Activated effector memory CD4-positive, alpha-beta T cell treated with anti-CD3 and anti-CD28 coated beads, Interleukin-2, amount 50 U/mL, for 16 hours (primary cell): ENCODE results near the gene AHNAK2.
"Not testable (repeated sequence)": the region's sequence is repeated elsewhere in the genome, so short reads cannot be mapped to it uniquely, and the experiment has no call there.

ENCODE experiments used
- DNase-seq: peaks from one replicate; pipeline ENCODE4 v3.0.0-alpha.2; 2020

The AHNAK2 gene

DNA sequence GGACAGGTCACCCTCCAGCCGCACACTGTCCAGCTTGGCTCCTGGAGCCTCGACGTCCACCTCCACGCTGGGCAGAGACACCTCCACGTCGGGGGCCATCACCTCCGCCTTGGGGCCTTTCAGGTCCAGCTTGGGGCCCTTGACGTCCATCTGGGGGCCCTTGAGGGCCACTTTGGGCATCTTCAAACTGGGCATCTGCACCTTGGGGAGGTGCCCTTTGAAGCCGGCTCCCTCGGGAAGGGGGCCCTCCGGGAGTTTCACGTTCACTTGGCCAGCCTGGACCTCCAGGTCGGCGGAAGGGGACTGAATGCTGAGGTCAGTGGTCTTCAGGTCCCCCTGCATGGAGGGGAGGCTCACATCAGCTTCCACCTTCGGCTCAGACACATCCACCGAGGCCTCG lies 28.2 kb downstream of the AHNAK2 start:
- DNase-seq: no peak

DNA sequence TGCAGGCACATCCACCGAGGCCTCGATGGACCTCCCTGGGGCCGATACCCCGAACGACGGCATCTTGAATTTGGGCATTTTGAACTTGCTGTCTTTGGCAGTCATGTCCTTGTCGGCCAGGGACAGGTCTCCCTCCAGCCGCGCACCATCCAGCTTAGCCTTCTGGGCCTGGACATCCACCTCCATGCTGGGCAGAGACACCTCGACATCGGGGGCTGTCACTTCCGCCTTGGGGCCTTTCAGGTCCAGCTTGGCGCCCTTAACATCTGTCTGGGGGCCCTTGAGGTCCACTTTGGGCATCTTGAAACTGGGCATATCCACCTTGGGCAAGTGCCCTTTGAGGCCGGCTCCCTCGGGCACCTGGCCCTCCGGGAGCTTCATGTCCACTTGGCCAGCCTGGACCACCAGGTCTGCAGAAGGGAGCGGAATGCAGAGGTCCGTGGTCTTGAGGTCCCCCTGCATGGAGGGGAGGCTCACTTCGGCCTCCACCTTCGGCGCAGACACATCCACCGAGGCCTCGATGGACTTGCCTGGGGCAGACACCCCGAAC lies 28.7 kb downstream of the AHNAK2 start:
- not testable (repeated sequence) for DNase-seq

DNA sequence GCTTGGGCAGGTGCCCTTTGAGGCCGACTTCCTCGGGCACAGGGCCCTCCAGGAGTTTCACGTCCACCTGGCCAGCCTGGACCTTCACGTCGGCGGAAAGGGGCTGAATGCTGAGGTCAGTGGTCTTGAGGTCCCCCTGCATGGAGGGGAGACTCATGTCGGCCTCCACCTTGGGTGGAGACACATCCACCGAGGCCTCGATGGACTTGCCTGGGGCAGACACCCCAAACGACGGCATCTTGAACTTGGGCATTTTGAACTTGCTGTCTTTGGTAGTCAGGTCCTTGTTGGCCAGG lies 29.5 kb downstream of the AHNAK2 start:
- no peak for DNase-seq

DNA sequence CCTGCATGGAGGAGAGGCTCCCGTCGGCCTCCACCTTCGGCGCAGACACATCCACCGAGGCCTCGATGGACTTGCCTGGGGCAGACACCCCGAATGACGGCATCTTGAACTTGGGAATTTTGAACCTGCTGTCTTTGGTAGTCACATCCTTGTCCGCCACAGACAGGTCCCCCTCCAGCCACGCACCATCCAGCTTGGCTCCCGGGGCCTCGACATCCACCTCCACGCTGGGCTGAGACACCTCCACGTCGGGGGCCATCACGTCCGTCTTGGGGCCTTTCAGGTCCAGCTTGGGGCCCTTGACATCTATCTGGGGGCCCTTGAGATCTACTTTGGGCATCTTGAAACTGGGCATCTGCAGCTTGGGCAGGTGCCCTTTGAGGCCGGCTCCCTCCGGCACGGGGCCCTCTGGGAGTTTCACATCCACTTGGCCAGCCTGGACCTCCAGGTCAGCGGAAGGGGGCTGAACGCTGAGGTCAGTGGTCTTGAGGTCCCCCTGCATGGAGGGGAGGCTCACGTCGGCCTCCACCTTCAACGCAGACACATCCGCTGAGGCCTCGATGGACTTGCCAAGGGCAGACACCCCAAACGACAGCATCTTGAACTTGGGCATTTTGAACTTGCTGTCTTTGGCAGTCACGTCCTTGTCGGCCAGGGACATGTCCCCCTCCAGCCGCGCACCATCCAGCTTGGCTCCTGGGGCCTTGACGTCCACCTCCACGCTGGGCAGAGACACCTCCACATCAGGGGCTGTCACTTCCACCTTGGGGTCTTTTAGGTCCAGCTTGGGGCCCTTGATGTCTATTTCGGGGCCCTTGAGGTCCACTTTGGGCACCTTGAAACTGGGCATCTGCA lies 30.1 kb downstream of the AHNAK2 start:
- not testable (repeated sequence) for DNase-seq

DNA sequence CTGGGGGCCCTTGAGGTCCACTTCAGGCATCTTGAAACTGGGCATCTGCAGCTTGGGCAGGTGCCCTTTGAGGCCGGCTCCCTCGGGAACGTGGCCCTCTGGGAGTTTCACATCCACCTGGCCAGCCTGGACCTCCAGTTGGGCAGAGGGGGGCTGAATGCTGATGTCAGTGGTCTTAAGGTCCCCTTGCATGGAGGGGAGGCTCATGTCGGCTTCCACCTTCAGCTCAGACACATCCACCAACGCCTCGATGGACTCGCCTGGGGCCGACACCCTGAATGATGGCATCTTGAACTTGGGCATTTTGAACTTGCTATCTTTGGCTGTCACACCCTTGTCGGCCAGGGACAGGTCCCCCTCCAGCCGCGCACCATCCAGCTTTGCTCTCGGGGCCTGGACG lies 31.0 kb downstream of the AHNAK2 start:
- not testable (repeated sequence) for DNase-seq

DNA sequence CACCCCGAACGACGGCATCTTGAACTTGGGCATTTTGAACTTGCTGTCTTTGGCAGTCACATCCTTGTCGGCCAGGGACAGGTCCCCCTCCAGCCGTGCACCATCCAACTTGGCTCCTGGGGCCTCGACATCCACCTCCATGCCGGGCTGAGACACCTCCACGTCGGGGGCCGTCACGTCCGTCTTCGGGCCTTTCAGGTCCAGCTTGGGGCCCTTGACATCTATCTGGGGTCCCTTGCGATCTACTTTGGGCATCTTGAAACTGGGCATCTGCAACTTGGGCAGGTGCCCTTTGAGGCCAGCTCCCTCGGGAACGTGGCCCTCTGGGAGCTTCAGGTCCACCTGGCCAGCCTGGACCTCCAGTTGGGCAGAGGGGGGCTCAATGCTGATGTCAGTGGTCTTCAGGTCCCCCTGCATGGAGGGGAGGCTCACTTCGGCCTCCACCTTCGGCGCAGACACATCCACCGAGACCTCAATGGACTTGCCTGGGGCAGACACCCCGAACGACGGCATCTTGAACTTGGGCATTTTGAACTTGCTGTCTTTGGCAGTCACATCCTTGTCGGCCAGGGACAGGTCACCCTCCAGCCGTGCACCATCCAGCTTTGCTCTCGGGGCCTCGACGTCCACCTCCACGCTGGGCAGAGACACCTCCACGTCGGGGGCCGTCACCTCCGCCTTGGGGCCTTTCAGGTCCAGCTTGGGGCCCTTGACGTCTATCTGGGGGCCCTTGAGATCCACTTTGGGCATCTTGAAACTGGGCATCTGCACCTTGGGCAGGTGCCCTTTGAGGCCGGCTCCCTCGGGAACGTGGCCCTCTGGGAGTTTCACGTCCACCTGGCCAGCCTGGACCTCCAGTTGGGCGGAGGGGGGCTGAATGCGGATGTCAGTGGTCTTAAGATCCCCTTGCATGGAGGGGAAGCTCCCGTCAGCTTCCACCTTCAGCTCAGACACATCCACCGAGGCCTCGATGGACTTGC lies 31.9 kb downstream of the AHNAK2 start:
- not testable (repeated sequence) for DNase-seq

DNA sequence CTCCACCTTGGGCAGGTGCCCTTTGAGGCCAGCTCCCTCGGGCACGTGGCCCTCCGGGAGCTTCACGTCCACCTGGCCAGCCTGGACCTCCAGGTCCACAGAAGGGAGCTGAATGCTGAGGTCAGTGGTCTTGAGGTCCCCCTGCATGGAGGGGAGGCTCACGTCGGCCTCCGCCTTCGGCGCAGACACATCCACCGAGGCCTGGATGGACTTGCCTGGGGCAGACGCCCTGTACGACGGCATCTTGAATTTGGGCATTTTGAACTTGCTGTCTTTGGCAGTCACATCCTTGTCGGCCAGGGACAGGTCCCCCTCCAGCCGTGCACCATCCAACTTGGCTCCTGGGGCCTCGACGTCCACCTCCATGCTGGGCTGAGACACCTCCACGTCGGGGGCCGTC lies 32.9 kb downstream of the AHNAK2 start:
- DNase-seq: not testable (repeated sequence)

DNA sequence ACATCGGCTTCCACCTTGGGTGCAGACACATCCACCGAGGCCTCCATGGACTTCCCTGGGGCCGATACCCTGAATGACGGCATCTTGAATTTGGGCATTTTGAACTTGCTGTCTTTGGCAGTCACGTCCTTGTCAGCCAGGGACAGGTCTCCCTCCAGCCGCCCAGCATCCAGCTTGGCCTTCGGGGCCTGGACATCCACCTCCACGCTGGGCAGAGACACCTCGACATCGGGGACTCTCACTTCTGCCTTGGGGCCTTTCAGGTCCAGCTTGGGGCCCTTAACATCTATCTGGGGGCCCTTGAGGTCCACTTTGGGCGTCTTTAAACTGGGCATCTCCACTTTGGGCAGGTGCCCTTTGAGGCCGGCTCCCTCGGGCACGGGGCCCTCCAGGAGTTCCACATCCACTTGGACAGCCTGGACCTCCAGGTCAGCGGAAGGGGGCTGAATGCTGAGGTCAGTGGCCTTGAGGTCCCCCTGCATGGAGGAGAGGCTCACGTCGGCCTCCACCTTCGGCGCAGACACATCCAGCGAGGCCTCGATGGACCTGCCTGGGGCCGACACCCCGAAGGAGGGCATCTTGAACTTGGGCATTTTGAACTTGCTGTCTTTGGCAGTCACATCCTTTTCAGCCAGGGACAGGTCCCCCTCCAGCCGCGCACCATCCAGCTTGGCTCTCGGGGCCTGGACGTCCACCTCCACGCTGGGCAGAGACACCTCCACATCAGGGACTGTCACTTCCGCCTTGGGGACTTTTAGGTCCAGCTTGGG lies 33.6 kb downstream of the AHNAK2 start:
- DNase-seq: not testable (repeated sequence)

DNA sequence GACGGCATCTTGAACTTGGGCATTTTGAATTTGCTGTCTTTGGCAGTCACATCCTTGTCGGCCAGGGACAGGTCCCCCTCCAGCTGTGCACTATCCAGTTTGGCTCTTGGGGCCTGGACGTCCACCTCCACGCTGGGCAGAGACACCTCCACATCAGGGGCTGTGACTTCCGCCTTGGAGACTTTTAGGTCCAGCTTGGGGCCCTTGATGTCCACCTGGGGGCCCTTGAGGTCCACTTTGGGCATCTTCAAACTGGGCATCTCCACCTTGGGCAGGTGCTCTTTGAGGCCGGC lies 34.2 kb downstream of the AHNAK2 start:
- not testable (repeated sequence) for DNase-seq

DNA sequence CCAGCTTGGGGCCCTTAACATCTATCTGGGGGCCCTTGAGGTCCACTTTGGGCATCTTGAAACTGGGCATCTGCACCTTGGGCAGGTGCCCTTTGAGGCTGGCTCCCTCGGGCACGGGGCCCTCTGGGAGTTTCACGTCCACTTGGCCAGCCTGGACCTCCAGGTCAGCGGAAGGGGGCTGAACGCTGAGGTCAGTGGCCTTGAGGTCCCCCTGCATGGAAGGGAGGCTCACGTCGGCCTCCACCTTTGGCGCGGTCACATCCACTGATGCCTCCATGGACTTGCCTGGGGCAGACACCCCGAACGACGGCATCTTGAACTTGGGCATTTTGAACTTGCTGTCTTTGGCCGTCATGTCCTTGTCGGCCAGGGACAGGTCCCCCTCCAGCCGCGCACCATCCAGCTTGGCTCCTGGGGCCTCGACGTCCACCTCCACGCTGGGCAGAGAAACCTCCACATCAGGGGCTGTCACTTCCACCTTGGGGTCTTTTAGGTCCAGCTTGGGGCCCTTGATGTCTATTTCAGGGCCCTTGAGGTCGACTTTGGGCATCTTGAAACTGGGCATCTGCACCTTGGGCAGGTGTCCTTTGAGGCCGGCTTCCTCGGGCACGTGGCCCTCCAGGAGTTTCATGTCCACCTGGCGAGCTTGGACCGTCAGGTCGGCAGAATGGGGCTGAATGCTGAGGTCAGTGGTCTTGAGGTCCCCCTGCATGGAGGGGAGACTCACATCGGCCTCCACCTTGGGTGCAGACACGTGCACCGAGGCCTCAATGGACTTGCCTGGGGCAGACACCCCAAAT lies 34.8 kb downstream of the AHNAK2 start:
- peak; percentile 49 for DNase-seq

DNA sequence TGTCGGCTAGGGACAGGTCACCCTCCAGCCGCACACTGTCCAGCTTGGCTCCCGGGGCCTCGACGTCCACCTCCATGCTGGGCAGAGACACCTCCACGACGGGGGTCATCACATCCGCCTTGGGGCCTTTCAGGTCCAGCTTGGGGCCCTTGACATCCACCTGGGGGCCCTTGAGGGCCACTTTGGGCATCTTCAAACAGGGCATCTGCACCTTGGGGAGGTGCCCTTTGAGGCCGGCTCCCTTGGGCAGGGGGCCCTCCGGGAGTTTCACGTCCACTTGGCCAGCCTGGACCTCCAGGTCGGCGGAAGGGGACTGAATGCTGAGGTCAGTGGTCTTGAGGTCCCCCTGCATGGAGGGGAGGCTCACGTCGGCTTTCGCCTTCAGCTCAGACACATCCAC lies 35.6 kb downstream of the AHNAK2 start:
- peak; percentile 46 for DNase-seq

DNA sequence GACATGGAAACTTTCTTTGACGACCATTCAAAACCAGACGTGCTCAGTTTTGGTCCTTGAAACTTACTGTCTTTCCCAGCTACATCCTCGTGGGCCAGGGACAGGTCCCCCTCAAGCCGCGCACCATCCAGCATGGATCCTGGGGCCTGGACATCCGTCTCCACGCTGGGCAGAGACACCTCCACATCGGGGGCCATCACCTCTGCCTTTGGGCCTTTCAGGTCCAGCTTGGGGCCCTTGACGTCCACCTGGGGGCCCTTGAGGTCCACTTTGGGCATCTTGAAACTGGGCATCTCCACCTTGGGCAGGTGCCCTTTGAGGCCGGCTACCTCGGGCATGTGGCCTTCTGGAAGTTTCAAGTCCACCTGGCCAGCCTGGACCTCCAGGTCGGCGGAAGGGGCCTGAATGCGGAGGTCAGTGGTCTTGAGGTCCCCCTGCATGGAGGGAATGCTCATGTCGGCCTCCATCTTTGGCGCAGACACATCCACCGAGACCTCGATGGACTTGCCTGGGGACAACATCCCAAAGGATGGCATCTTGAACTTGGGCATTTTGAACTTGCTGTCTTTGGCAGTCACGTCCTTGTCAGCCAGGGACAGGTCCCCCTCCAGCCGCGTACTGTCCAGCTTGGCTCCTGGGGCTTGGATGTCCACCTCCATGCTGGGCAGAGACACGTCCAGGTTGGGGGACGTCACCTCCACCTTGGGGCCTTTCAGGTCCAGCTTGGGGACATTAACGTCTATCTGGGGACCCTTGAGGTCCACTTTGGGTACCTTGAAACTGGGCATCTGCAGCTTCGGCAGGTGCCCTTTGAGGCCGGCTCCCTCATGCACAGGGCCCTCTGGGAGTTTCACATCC lies 36.4 kb downstream of the AHNAK2 start:
- DNase-seq: peak; percentile 61

DNA sequence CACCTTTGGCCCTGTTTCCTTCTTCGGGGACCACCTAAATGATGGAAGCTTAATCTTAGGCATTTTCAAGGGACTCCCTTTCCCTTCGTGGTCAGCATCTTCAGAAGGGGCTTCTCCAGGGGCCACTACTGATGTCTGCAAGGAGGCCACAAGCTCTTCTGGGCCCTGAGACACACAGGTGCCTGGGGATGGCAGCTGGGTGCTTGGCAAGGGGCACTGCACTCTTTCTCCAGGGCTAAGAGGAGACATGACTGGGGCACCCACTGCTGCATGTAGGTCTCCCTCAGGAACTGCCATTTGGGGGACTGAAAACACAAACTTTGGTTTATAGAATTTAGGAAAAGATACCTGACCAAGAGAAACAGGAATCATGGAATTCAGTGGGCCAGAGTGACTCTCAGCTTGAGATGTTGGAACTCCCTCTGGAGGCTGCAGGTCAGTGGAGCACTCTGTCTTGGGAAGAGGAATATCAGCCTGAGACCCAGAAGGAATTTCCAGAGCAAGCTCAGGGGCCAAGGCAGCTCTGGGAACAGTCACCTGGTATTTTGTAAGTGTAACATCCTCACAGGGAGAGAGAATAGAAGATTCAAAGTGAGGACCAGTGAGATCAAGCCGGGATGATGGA lies 37.5 kb downstream of the AHNAK2 start:
- DNase-seq: peak; percentile 54

DNA sequence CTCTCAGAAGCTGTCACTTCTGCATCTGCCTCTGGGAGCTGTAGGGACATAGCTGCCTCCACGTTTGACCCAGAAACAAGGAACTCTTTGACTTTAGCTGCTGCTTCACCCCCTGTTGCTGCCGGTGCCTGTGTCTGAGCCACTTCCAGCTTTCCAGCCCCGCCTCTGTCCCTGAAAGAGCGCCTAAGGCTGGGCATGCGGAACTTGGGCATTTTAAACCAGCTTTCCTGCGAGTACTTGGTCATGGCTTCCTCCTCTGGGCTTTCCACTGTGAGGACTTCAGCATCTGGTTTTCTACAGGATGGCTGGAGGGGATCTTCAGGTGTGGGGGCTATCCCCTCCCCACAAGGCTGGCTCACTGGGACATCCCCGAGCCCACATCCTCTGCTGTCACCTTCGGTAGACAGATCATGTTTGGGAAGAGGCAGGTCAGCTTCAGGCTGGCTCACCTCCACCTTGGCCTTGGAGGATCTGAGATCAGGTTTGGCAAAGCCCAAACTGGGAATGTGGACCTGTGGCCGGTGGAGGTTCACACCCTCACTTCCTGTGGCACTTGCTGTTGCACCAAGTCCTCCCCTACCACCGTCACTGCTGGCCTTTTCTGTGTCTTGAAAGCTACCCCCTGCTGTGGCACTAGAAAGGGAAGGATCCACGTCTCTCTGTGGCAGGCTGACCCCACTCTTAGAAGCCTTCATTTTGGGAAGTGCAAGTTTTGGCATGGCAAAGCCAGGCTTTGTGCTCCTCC lies 38.3 kb downstream of the AHNAK2 start:
- peak; percentile 44 for DNase-seq

DNA sequence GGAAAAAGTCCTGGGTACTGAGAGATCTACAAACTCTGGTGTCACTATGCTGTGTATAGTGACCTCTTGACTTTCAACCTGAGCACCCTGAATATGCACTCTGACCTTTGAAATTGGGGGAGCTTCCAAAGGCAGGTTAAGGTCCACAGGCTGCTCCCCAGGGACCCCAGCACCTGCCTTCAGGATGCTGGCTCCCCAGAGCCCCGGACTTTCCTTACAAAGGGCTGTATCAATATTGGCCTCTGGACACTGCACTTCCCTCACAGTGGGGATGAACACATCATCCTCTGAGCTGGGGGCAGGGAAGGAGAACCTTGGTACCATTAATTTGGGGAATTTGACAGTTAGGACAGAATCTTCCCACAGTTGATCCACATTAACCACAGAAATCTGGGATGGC lies 39.2 kb downstream of the AHNAK2 start:
- no peak for DNase-seq

DNA sequence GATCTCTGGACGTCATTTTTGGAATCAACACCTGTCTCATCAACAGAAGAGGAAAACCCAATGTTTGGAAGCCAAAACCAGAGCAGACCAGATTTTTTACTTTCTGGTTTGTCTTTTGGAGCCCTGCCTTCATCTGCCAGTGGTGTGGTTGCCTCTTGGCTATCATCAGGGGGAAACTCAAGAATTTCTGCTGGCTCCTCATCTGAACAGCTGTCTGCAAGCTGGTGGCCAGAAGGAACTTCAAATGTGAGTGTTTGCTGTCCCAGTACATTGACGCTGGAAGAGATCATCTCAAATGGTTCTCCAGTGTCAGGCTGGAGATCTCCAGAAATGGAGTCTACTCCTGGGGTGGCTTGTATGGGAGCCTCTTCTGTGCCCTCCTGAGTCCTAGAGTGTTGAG lies 39.7 kb downstream of the AHNAK2 start:
- DNase-seq: no peak

DNA sequence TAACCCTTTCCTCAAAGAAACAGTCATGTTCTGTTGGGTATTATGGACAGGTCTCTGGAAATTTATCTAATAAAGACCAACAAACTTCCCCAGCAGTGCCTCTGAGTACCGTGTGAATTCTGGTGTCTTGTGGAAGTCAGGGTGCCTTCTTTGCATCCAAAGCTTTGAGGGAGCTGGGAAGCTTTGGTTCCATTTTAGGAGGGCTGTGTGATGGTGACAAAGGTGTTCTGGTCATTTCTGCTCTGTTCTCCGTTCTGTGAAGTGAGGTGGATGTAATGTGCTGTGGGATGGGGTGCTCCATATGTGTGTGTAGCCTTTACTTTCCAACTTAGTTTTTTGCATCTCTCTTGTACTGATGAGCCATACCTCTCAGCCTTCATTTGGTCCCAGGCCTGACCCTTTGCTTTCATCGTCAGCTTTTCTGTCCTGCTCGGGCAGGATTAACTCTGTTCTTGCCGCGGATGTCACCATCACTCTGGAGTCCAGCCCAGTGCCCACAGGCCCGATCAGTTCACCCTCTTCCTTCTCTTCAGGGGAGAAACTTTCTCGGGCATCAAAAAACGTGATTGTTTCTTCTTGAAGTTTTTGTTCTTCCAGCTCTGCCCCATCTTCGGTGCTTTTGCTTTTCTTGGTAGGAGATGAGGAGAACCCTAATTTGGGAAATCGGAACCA lies 40.3 kb downstream of the AHNAK2 start:
- DNase-seq: no peak

DNA sequence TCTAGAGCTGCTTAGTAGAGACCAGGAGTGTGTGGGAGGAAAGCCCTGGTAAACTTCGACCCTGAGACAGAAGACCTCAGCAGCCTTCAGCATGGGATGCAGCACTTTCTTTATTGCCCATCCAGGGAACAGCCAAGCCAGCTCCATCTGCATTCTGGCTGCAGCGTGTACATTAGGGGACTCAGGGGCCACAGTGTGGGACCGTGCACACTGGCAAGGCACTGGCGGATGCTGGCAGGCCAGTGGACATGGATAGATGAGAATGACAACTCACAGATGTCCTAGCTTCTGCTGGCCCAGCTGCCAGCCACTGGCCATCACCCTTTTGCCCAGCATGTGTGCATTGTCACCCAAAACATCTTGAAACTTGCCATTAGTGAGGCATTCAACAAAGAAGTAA lies 41.0 kb downstream of the AHNAK2 start:
- peak; percentile 39 for DNase-seq
